Cardiac septum (tissue), 1 donor: ENCODE results near the gene RRM1. TPM values are rescaled to one million over a fixed set of nuclear protein-coding genes. Genes with fewer than 3 reads are reported as not detected.
"Not testable (repeated sequence)": the region's sequence is repeated elsewhere in the genome, so short reads cannot be mapped to it uniquely, and the experiment has no call there.

Experiments
- DNase-seq: peaks from one replicate; pipeline ENCODE4 v3.0.0-alpha.2; 2020; ENCODE audit warnings: low spot score
- intact Hi-C: fragments of 100-400 bp; cut with DNase I; formaldehyde crosslinking; loops from one replicate; pipeline ENCODE4 v1.14.0; 2022
- total RNA-seq: library from RNA; stranded (reverse); fragmentation: NEBNext Ultra II Directional; extraction: Animal tissue kit (Norgen Biotek cat#: 25700); gene quantifications from one replicate; pipeline ENCODE4 v1.2.1, GENCODE V29; 2021
- donor health status: DM: no; HTN: no; CAD: no.

Gene RRM1
- total RNA-seq, 1 donor from 2014 or later = 33.9 TPM

GRCh38 chr11:4123218-4123617 lies 28.6 kb downstream of the RRM1 start:
- DNase-seq = no peak
- intact Hi-C loops = no loop called here

- intact Hi-C loops = no loop called here
- no peak for DNase-seq
These were observed 30.5 kb downstream of the RRM1 start for GRCh38 chr11:4125141-4125540.

DNA sequence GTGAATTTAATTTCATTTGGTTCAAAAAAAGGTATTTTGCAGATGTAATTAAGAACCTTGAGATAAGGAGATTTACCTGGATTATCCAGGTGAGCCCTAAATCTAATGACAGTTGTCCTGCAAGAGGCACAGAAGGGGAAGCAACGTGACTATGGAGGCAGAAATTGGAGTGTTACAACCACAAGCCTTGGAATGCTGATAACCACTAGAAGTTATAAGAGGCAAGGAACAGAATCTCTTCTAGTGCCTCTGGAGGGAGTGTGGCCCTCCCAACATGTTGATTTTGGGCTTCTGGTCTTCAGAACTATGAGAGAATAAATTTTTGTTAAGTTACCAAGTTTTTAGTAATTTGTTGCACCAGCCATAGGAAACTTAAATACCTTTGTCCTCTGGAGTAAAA lies 32.8 kb downstream of the RRM1 start:
- DNase-seq = no peak
- intact Hi-C loops = no loop called here

- intact Hi-C loops, DNase-seq: not testable (repeated sequence)
These were observed 35.6 kb downstream of the RRM1 start for GRCh38 chr11:4130219-4130618.

DNA sequence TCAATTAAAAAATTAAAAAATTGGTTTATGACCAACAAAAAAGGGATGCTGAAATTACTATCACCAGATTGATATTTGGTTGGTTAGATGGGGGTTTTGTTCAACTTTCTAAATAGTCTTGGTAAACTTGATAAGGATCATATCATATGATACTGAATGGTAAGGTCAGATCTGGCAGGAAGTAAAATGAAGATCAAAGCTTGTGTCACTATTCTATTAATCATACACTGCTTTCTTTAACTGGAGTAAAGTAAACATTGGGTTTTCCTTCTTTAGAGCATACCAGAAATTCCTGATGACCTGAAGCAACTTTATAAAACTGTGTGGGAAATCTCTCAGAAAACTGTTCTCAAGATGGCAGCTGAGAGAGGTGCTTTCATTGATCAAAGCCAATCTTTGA lies 40.2 kb downstream of the RRM1 start:
- intact Hi-C loops = no loop called here
- DNase-seq = no peak

DNA sequence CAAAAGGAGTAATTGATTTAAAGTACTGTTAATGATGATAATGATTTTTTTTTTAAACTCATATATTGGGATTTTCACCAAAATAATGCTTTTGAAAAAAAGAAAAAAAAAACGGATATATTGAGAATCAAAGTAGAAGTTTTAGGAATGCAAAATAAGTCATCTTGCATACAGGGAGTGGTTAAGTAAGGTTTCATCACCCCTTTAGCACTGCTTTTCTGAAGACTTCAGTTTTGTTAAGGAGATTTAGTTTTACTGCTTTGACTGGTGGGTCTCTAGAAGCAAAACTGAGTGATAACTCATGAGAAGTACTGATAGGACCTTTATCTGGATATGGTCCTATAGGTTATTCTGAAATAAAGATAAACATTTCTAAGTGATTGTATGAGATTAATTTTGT lies 43.9 kb downstream of the RRM1 start:
- intact Hi-C loops = no loop called here
- DNase-seq = no peak

- intact Hi-C loops = no loop called here
- no peak for DNase-seq
These were observed 45.6 kb downstream of the RRM1 start for GRCh38 chr11:4140067-4140636.

DNA sequence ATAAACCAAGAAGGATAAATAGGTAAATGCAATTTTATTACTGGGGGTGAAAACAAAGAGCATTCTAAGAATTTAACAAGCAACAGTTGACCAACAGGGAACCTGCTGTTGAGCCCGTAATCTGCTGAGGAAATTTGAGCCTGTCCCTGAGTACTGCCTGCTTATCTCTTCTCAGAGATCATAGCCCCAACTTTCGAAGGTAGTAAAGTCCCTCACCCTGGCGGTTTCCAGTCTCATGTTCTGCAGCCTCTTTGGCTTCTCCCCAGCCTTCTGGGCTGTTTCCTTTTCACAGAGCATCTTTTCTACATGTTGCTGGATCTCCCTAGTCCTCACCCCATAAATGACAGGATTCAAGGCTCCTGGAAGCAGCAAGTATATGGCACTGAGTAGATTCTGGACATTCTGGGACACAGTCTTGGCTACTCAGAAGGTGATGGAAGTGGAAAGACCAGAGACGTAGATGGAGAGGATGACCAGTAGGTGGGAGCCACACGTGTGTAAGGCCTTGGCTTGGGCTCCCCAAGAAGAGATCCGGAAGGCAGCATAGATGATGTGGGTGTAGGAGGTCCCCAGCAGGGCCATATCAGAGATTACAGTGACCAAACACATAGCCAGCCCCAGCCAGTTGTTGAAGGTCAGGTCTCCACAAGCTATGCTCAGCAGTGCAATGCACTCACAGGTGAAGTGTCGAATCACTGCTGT lies 51.6 kb downstream of the RRM1 start:
- intact Hi-C loops = no loop called here
- no peak for DNase-seq

DNA sequence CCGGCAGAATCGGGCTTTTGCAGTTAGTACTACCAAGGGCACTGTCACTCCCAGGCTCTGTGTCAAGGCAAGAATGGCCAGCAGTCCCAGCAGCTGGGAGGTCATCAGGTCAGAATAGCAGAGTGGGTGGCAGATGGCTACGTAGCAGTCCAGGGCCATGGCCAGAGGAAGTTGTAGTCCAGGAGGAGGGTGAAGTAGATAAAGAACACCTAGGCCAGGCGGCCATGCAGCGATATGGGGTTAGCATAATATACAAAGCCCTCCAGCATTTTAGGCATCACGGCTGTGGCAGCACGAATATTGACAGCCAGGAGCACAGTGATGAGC lies 52.1 kb downstream of the RRM1 start:
- intact Hi-C loops = no loop called here
- DNase-seq = no peak

GRCh38 chr11:4154503-4154902 lies 59.9 kb downstream of the RRM1 start:
- intact Hi-C loops = no loop called here
- no peak for DNase-seq

GRCh38 chr11:4156571-4156970 lies 62.0 kb downstream of the RRM1 start:
- intact Hi-C loops = no loop called here
- no peak for DNase-seq

DNA sequence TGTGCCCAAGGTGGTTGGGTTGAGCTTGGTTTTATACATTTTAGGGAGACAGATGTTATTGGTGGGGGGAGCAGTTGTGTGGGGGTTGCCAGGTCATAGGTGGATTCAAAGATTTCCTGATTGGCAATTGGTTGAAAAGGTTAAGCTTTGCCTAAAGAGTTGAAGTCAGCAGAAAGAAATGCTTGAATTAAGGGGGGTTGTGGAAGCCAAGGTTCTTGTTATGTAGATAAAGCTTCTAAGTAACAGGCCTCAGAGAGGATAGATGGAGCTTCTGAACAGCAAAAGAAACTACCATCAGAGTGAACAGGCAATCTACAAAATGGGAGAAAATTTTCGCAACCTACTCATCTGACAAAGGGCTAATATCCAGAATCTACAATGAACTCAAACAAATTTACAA lies 64.2 kb downstream of the RRM1 start:
- intact Hi-C loops, DNase-seq: not testable (repeated sequence)

GRCh38 chr11:4161305-4161704 lies 66.7 kb downstream of the RRM1 start:
- no peak for DNase-seq
- intact Hi-C loops = no loop called here

DNA sequence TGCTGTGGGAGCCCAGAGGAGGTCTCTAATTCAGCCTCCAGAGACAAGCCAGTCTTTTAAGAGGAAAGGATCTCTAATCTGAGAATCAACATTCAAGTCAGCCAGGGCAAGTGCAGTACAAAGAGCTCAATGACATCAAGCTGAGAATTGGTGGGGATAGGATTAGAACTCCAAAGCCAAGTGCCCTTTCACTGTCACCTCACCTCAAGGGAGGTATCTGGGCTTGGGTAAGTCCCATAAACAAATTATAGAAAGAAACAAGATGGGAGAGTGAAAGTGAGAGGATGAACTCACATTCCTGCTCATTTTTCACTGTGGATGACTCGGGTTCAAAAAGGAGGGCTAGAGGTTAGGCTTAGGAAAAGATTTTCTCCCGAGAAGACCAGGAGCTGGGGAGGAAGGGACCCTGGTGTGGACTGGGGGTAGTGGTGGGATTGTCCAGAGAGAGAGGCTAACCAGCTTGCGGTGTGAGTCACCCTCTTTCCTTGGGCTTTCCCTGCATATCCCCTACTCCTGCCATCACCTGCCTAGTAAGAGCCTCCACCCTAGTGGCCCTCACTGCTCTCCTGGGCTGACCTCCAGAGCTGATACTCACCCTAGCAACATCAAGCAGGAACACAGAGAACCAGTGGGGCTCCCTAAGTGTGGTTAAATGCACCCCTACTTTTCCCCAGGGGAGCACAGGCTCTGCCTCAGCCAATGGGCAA lies 70.4 kb downstream of the RRM1 start:
- intact Hi-C loops = no loop called here
- DNase-seq = no peak

DNA sequence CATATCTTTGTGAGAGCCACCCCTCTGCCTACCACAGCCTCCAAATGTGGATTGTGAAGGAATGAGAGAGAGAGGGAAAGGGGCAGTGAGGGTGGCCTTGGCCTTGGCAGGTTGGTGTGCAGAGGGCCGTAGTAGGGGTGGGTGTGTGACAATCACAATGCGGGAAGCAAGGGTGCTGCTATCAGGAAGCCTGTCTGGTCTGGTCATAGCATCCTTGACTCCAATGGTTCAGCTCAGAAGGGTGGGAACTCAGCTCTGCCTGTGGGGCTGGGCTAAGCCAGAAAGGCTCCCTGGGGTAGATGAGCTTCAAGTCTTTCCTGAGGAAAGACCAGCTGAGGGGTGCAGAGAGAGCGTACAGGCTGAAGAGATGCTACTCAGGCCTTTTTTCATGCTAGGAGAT lies 72.7 kb downstream of the RRM1 start:
- intact Hi-C loops = no loop called here
- DNase-seq = no peak

- no peak for DNase-seq
- intact Hi-C loops = no loop called here
These were observed 73.2 kb downstream of the RRM1 start for GRCh38 chr11:4167758-4168157.

GRCh38 chr11:4175620-4176350 lies 81.2 kb downstream of the RRM1 start:
- DNase-seq = peak; percentile 41
- intact Hi-C loops = not testable (repeated sequence)

DNA sequence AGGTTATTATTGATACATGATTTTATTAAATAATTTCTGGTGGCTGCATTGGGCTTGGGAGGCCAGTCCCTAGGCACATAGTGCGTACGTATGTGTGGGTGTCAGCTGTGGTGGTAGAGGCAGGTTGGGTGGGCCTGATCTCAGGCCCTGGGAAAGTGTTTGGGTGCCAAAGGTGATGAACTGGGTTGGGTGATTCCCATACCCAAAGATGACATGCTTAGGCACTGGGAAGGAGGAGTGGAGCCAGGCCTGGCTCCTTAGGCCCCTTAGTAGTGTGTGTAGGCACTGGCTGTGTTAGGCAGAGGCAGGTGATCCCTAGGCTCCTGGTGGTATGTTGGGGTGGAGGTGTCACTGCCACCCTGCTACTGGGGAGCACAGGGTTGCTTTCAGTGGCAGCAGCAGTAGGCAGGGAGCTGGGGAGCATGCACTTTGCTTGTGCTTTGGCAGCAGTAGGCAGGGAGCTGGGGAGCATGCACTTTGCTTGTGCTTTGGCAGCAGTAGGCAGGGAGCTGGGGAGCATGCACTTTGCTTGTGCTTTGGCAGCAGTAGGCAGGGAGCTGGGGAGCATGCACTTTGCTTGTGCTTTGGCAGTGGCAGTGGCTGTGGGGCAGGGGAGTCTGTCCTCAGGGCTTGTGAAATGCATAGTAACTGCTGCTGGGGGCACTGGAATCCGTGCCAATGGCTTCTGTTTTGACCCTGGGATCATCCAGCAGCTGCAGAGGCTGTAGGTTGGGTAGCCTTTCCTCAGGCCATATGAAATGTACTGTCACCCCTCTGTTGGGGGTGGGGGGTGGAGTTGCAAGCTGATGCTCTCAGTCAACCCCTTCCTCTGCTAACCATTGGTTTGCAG lies 84.4 kb downstream of the RRM1 start:
- peak; percentile 63 for DNase-seq
- intact Hi-C loops = no loop called here

GRCh38 chr11:4180441-4181183 lies 86.0 kb downstream of the RRM1 start:
- intact Hi-C loops = loop anchor here (5.0 kb wide), 1 partner anchor 362 kb away; no protein-coding TSS in a partner anchor
- peak; percentile 59 for DNase-seq
